Vagina (tissue), 2 donors: ENCODE results near the gene TBCA. TPM values are rescaled to one million over a fixed set of nuclear protein-coding genes. Genes with fewer than 3 reads are reported as not detected.

Experiments used
- DNase-seq, 2 donors: peaks; one replicate each; pipeline ENCODE4 v3.0.0-alpha.2; 2017; ENCODE audit errors: extremely low spot score in 2 of 2
- H3K27ac ChIP-seq: fragments of 200-600 bp; sonication (generic); one replicate; pipeline ENCODE4 v1.5.1; 2019
- H3K27me3 ChIP-seq: fragments of 200-600 bp; sonication (generic); one replicate; pipeline ENCODE4 v1.5.1; 2019
- H3K36me3 ChIP-seq, 2 donors: fragments of 200-600 bp; sonication (generic); one replicate each; pipeline ENCODE4 v1.5.1; 2017 to 2019
- H3K4me1 ChIP-seq: fragments of 200-600 bp; sonication (generic); one replicate; pipeline ENCODE4 v1.5.1; 2019
- H3K4me3 ChIP-seq, 2 donors: fragments of 200-600 bp; sonication (generic); 1 replicate in 1 of 2; 2 replicates in 1 of 2; pipeline ENCODE4 v1.5.1; 2016 to 2019
- H3K9me3 ChIP-seq: fragments of 200-600 bp; sonication (generic); one replicate; pipeline ENCODE4 v1.5.1; 2019
- CTCF ChIP-seq, 3 experiments: fragments of 450-650 bp in 2 of 3; fragments of 200-600 bp in 1 of 3; sonication (generic) in 1 of 3; IDR thresholded peaks; one replicate each; pipeline ENCODE4 v1.5.1; 2017 to 2019; ENCODE audit warnings: antibody characterized with exemption in 3 of 3, mild to moderate bottlenecking in 2 of 3, moderate library complexity in 2 of 3
- POLR2A ChIP-seq, 2 donors: fragments of 450-650 bp; IDR thresholded peaks; one replicate each; pipeline ENCODE4 v1.6.1; 2017; ENCODE audit warnings: antibody characterized with exemption in 2 of 2, mild to moderate bottlenecking in 2 of 2, moderate library complexity in 2 of 2
- POLR2AphosphoS5 ChIP-seq, 2 donors: sonication (generic); formaldehyde crosslinking; IDR thresholded peaks; one replicate each; pipeline ENCODE4 v1.9.0; 2017; ENCODE audit warnings: antibody characterized with exemption in 2 of 2, mild to moderate bottlenecking in 2 of 2, low read depth in 1 of 2; ENCODE audit not compliant: insufficient read depth in 1 of 2
- intact Hi-C: fragments of 100-400 bp; cut with DNase I; formaldehyde crosslinking; loops from one replicate; pipeline ENCODE4 v1.15.1; 2023
- total RNA-seq: library from RNA; depleted of rRNA; stranded (reverse); fragments of >200 nt; gene quantifications from one replicate; pipeline ENCODE4 v1.2.3, GENCODE V29; 2016

The TBCA gene
- total RNA-seq, 1 donor from 2014 or later = 142 TPM

- H3K4me3 ChIP-seq = peak overlapping the region; percentile 84 to 91
- no peaks in the 10 kb centered on the region for H3K36me3 ChIP-seq
- H3K4me1 ChIP-seq = peaks cover 54% of the 10 kb centered on the region
- no peaks in the 10 kb centered on the region for H3K27me3 ChIP-seq
- H3K9me3 ChIP-seq = no peaks in the 10 kb centered on the region
- H3K27ac ChIP-seq = peak overlapping the region; percentile 97
- peak in 1 of 2 donors; percentile 90 for DNase-seq
- intact Hi-C loops = no loop called here
- no peak for TF ChIP-seq CTCF (IDR thresholded peaks at IDR 0.05)
- peak in 1 of 2 donors; percentile 9 for TF ChIP-seq POLR2AphosphoS5 (IDR thresholded peaks at IDR 0.05; ENCODE audit: insufficient read depth in 1 of 2, low read depth in 1 of 2)
- TF ChIP-seq POLR2A (IDR thresholded peaks at IDR 0.05) = no peak
Observed at GRCh38 chr5:77774981-77775789, 954 bp downstream of the TBCA start.

GRCh38 chr5:77773734-77774280 is 2.3 kb downstream of the TBCA start:
- TF ChIP-seq POLR2A (IDR thresholded peaks at IDR 0.05) = no peak
- TF ChIP-seq POLR2AphosphoS5 (IDR thresholded peaks at IDR 0.05; ENCODE audit: insufficient read depth in 1 of 2, low read depth in 1 of 2) = no peak
- TF ChIP-seq CTCF (IDR thresholded peaks at IDR 0.05) = no peak
- H3K4me1 ChIP-seq = peaks cover 68% of the 10 kb centered on the region
- no peak overlapping the region for H3K4me3 ChIP-seq
- no peaks in the 10 kb centered on the region for H3K9me3 ChIP-seq
- H3K27ac ChIP-seq = no peak overlapping the region
- DNase-seq = no peak
- no peaks in the 10 kb centered on the region for H3K27me3 ChIP-seq
- H3K36me3 ChIP-seq = no peaks in the 10 kb centered on the region
- intact Hi-C loops = no loop called here

GRCh38 chr5:77772729-77773128 is 3.4 kb downstream of the TBCA start:
- no peaks in the 10 kb centered on the region for H3K36me3 ChIP-seq
- no peak for TF ChIP-seq POLR2A (IDR thresholded peaks at IDR 0.05)
- no peak for TF ChIP-seq CTCF (IDR thresholded peaks at IDR 0.05)
- no peak for TF ChIP-seq POLR2AphosphoS5 (IDR thresholded peaks at IDR 0.05; ENCODE audit: insufficient read depth in 1 of 2, low read depth in 1 of 2)
- H3K4me3 ChIP-seq = no peak overlapping the region
- H3K9me3 ChIP-seq = no peaks in the 10 kb centered on the region
- intact Hi-C loops = no loop called here
- H3K27me3 ChIP-seq = no peaks in the 10 kb centered on the region
- peaks cover 68% of the 10 kb centered on the region for H3K4me1 ChIP-seq
- no peak overlapping the region for H3K27ac ChIP-seq
- no peak for DNase-seq

- intact Hi-C loops = no loop called here
- Histone ChIP-seq H3K27me3 (no peaks in the 10 kb centered on the region), H3K9me3 (no peaks in the 10 kb centered on the region), H3K4me1 (peaks cover 68% of the 10 kb centered on the region), H3K4me3 (no peak overlapping the region), H3K27ac (no peak overlapping the region), H3K36me3 (no peaks in the 10 kb centered on the region)
- TF ChIP-seq POLR2A (IDR thresholded peaks at IDR 0.05) (no peak), CTCF (IDR thresholded peaks at IDR 0.05) (no peak), POLR2AphosphoS5 (IDR thresholded peaks at IDR 0.05; ENCODE audit: insufficient read depth in 1 of 2, low read depth in 1 of 2) (no peak)
- no peak for DNase-seq
Observed at GRCh38 chr5:77771452-77771851, 4.7 kb downstream of the TBCA start.
